Measurements from ENCODE around the gene KIF1C.

KIF1C gene

GRCh38 chr17:4969047-4969550 lies 28.7 kb upstream of the KIF1C start:
- DNase-seq, result no peak

- no peak for DNase-seq
Measured at GRCh38 chr17:4969551-4970173, 28.1 kb upstream of the KIF1C start.

- DNase-seq, result no peak
Measured at GRCh38 chr17:4970273-4970672, 27.5 kb upstream of the KIF1C start.

GRCh38 chr17:4971826-4972225 lies 25.9 kb upstream of the KIF1C start:
- no peak for DNase-seq

- DNase-seq, result no peak
Measured at GRCh38 chr17:4972322-4972721, 25.4 kb upstream of the KIF1C start.

- DNase-seq, result no peak
Measured at GRCh38 chr17:4972752-4973151, 25.0 kb upstream of the KIF1C start.

- DNase-seq, result no peak
Measured at GRCh38 chr17:4973256-4974114, 24.3 kb upstream of the KIF1C start.

GRCh38 chr17:4974115-4974670 lies 23.6 kb upstream of the KIF1C start:
- DNase-seq, result no peak

GRCh38 chr17:4978726-4979125 lies 19.0 kb upstream of the KIF1C start:
- DNase-seq, result no peak

GRCh38 chr17:4980644-4981216 lies 17.0 kb upstream of the KIF1C start:
- peak; percentile 32 to 79 for DNase-seq

- no peak for DNase-seq
Measured at GRCh38 chr17:4982305-4982704, 15.4 kb upstream of the KIF1C start.

- DNase-seq, result no peak
Measured at GRCh38 chr17:4986403-4986802, 11.3 kb upstream of the KIF1C start.

GRCh38 chr17:4986951-4987766 lies 10.6 kb upstream of the KIF1C start, which contains the start of gene CAMTA2:
Gene CAMTA2, minus strand, starts transcription at chr17:4987675. Its CDS starts 1,453 bp downstream, at chr17:4986222.
- peak; percentile 82 to 89 for DNase-seq

- DNase-seq, result no peak
Measured at GRCh38 chr17:4987767-4988567, 9.8 kb upstream of the KIF1C start.

GRCh38 chr17:4994081-4994595 lies 3.6 kb upstream of the KIF1C start:
- no peak for DNase-seq

GRCh38 chr17:4998027-4998731 lies 429 bp downstream of the KIF1C start:
- DNase-seq, result no peak

- no peak for DNase-seq
Measured at GRCh38 chr17:4998732-4999429, 1.1 kb downstream of the KIF1C start.

- no peak for DNase-seq
Measured at GRCh38 chr17:4999430-5000093, 1.8 kb downstream of the KIF1C start.

- no peak for DNase-seq
Measured at GRCh38 chr17:5000237-5000639, 2.5 kb downstream of the KIF1C start.
